Stimulated activated CD4-positive, alpha-beta T cell treated with anti-CD3 and anti-CD28 coated beads, Interleukin-2, amount 100 ng/mL, for 24 hours (primary cell): ENCODE data around the gene PPP1CB.
A peak's percentile ranks its signal among the peaks of the same experiment; 100 is the strongest.
"Not testable (repeated sequence)": the region's sequence is repeated elsewhere in the genome, so short reads cannot be mapped to it uniquely, and the experiment has no call there.

ENCODE experiments used
- DNase-seq, 2 donors: peaks; one replicate each; pipeline ENCODE4 v3.0.0-alpha.2; 2020

Gene PPP1CB

GRCh38 chr2:28780496-28780895, 28.9 kb downstream of the PPP1CB start:
- DNase-seq: no peak

GRCh38 chr2:28782423-28782822, 30.8 kb downstream of the PPP1CB start:
- no peak for DNase-seq

GRCh38 chr2:28784570-28784969, 32.9 kb downstream of the PPP1CB start:
- DNase-seq: not testable (repeated sequence)

GRCh38 chr2:28796620-28797019, 45.0 kb downstream of the PPP1CB start:
- no peak for DNase-seq

GRCh38 chr2:28801726-28802125, 50.1 kb downstream of the PPP1CB start:
- DNase-seq: no peak

- DNase-seq: no peak
Measured at GRCh38 chr2:28802975-28803429, 51.4 kb downstream of the PPP1CB start.

GRCh38 chr2:28809927-28810326, 58.3 kb downstream of the PPP1CB start:
- no peak for DNase-seq

GRCh38 chr2:28810384-28811285, 59.0 kb downstream of the PPP1CB start, which contains the start of gene SPDYA:
Gene SPDYA, plus strand, starts transcription at chr2:28810834. Its CDS starts 5,181 bp downstream, at chr2:28816015.
- DNase-seq: peak; percentile 82 to 86

GRCh38 chr2:28818053-28818452, 66.4 kb downstream of the PPP1CB start:
- no peak for DNase-seq

GRCh38 chr2:28821295-28821958, 69.8 kb downstream of the PPP1CB start:
- DNase-seq: peak; percentile 46 to 74

GRCh38 chr2:28822036-28822435, 70.4 kb downstream of the PPP1CB start:
- DNase-seq: no peak

GRCh38 chr2:28824207-28824606, 72.6 kb downstream of the PPP1CB start:
- DNase-seq: no peak

GRCh38 chr2:28824870-28825269, 73.2 kb downstream of the PPP1CB start:
- no peak for DNase-seq

GRCh38 chr2:28828382-28828781, 76.8 kb downstream of the PPP1CB start:
- DNase-seq: no peak

- DNase-seq: no peak
Measured at GRCh38 chr2:28833740-28834470, 82.3 kb downstream of the PPP1CB start.

GRCh38 chr2:28835781-28836180, 84.2 kb downstream of the PPP1CB start:
- no peak for DNase-seq

- DNase-seq: no peak
Measured at GRCh38 chr2:28838971-28839370, 87.3 kb downstream of the PPP1CB start.

GRCh38 chr2:28842042-28842441, 90.4 kb downstream of the PPP1CB start:
- DNase-seq: no peak
